GM12801 (cell line): Measurements from ENCODE around the gene CEP104.

Experiments
- CTCF ChIP-seq: IDR thresholded peaks from one replicate; pipeline ENCODE4 v1.5.1; 2011; ENCODE audit warnings: control low read depth; ENCODE audit not compliant: insufficient read length; ENCODE audit errors: extremely low read depth

The CEP104 gene

GRCh38 chr1:3803905-3804626, 52.9 kb downstream of the CEP104 start:
- no peak for TF ChIP-seq CTCF

GRCh38 chr1:3799976-3800685, 56.9 kb downstream of the CEP104 start:
- TF ChIP-seq CTCF = no peak

GRCh38 chr1:3796215-3797061, 60.6 kb downstream of the CEP104 start, which contains the start of gene LRRC47:
Gene LRRC47, minus strand, starts transcription at chr1:3796498. Its CDS starts 22 bp downstream, at chr1:3796476.
- no peak for TF ChIP-seq CTCF

GRCh38 chr1:3795453-3796214, 61.4 kb downstream of the CEP104 start:
- TF ChIP-seq CTCF = no peak

GRCh38 chr1:3790952-3791351, 66.1 kb downstream of the CEP104 start:
- no peak for TF ChIP-seq CTCF

GRCh38 chr1:3790500-3790923, 66.5 kb downstream of the CEP104 start:
- no peak for TF ChIP-seq CTCF
